HG02759 (cell line): ENCODE measurements around the gene TRPV4.

Source experiments
- ATAC-seq: cut with Tn5 transposase; IDR thresholded peaks from one replicate; pipeline ENCODE4 v1.9.1; 2021; ENCODE audit warnings: mild to moderate bottlenecking, moderate library complexity; ENCODE audit not compliant: unreplicated experiment

TRPV4 gene

DNA sequence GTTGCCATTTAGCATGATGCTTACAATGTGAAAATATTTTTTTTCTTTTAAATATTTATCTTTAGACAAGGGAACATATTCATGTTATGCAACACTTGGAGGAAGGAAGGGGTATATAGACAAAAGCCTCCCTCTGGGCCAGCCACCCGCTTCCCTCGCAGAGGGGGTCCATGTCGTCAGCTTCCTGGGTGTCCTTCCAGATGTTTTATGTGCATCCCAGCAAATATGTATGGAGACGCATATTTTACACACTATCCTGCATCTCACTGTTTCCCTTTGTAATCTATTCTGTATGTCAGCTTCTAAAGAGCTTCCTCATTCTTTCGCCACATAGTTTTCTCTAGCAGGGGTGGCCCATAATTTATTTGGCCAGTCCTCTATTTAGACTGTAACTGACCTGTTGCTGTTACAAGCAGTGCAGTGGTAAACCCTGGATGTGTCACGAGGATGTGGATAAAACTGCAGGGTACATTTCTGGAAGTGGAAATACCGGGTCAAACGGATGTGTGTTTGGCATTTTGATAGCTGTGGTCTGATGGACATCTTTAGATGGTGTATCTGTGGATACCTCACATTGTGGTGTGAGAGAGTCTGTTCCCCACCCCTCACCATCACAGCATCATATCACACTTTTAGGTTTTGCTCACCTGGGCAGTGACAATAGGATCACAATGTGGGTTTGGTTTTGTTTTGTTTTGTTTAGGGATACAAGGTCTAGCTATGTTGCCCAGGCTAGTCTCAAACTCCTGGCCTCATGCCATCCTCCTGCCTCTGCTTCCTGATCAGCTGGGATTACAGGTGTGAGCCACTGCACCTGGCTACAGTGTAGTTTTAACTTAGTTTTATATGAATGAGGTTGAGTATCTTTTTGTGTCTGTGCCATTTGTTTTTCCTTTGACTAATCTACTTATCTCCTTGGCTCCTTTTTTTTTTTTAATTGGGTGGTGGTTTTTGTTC lies 87.9 kb downstream of the TRPV4 start:
- no peak for ATAC-seq

DNA sequence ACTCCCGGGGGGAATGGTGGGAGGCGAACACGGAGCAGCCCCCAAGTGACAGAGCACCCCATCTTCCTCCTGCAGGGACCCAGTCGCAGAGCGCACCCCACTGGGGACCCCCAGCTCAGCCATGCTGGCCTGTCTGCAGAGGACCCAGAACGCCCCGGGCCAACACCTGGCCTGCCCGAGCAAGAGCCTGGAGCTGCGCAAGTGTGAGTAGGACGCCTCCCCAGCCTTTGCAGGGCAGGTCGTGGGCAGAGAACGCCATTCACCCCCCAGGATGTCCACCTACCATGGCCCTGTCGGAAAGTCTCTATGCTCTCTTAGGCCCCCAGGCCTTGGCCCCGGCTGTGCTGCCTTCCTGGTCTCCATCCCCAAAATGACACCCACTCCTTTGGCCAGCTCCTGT lies 89.2 kb downstream of the TRPV4 start:
- ATAC-seq, result no peak

DNA sequence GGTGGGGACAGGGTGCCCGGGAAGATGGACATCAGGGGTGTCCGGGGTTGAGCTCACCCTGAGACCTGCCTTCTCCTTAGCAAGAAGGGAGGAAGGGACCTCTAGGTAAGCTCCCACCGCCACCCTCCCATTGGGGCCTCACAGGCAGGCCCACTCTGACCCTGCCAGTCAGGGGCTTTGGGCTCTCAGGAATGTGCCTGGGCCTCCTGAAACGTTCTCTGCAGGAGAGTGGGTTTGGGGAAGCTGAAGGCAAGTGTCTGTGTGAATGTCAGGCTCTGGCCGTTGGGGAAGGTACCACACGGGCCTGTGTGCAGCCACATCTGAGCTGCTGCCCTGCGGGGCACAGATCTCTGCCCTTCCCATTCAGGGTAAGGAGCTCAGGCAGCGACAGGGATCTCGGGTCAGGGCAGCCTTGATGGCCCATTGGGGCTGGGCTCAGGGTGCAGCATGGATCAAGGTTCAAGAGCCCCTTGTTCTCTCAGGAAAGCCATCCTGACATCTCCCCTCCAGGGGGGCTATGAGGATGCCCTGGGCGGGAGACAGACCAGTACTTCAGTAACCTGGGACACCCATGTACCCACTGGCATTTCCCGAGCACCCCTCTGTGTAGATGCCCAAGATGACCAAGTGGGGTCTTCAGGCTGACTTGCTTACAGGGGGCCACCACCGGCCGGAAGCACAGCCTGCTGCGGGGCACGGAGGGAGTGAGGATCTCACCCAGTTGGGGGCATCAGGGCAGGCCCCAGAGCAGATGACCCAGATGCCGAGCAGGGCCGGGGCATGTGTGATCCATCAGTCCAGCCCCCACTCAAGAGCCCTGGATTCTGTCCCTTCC lies 89.9 kb downstream of the TRPV4 start:
- no peak for ATAC-seq

DNA sequence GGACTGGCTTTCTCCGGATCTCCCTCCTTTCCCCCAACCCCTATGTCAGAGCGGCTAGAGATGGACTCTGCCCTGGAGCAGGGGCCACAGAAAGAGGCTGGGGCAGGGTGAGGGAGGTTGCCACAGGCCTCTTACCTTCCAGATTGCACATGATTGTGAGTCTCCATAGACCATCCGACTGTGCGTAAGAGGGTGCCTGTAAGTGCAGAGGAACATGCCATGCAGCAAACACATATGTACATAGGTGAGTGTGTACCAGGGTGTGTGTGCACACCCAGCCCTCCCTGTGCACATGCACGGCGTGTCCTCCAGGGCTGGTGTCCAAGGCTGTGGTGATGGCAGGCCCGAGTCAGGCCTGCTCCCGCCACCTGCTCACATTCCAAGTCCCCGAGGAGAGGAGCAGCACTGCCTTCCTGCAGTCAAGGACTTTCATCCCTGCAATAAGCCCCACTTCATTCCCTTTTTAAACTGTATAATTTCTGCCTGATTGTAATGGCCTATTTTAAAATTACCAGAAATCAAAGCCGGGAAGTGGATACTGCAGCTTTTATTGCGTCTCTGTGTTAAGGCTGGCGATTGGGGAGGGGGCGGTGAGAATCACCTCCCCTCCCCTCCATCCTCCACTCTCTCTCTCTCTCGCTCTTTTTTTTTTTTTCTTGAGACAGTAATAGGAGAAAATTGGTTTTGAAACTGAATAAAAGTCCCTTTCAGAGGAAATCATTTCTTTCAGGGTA lies 91.1 kb downstream of the TRPV4 start:
- ATAC-seq, result no peak

DNA sequence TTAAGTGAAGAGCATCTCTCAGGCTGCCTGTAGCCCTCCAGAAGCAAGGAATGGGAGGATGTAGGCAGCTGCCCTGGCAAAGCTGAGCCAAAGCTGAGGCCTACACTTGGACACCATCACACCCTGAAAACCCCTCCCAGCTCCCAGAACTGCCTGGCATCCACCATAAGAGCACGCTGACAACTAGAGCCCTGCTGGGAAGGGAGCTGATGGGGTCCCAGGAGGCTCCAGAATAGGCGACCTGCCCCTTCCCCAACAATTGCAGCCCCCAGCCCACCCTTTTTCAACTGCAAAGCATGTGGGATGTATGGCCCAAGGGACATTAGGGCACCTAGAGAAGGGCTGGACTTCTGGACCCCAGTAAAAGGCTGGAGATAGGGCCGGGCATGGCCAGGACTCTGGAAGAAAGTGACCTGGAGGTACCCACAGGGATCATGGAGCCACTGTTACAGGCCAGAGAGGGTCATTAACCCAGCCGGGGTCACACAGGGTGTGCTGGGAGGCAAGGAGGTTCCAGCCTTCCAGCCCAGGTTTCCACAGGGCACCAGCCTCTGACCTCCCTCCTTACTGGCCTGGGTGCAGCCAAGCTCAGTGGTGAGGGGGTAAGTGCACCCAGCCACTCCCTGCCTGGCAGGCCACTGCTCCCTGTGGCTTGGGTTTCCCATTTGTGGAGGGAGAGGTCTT lies 91.8 kb downstream of the TRPV4 start:
- no peak for ATAC-seq

DNA sequence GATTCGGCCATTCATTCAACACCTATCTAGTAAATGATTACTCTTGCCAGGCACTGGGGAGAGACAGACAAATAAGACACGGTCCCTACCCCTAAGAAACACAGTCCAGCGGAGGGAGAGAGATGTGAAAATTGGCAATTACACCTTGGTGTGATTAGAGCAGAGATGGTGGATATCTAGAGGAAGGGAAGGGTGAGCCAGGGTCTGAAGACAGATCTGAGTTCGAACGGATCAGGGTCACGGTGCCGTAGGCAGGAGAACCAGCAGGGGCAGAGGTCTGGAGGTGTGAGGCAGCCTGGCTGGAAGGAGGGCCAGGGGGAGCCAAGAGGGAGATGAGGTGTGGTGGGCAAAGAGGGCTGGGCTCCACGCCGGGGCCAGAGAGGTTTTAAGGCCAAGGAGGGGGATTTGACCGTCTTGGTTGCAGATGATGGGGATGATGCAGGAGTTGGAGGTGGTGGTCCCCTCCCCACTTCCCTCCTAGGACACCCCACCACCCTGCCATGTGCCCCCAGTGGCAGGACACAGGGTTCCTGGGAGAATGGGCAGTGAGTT lies 92.4 kb downstream of the TRPV4 start:
- no peak for ATAC-seq

DNA sequence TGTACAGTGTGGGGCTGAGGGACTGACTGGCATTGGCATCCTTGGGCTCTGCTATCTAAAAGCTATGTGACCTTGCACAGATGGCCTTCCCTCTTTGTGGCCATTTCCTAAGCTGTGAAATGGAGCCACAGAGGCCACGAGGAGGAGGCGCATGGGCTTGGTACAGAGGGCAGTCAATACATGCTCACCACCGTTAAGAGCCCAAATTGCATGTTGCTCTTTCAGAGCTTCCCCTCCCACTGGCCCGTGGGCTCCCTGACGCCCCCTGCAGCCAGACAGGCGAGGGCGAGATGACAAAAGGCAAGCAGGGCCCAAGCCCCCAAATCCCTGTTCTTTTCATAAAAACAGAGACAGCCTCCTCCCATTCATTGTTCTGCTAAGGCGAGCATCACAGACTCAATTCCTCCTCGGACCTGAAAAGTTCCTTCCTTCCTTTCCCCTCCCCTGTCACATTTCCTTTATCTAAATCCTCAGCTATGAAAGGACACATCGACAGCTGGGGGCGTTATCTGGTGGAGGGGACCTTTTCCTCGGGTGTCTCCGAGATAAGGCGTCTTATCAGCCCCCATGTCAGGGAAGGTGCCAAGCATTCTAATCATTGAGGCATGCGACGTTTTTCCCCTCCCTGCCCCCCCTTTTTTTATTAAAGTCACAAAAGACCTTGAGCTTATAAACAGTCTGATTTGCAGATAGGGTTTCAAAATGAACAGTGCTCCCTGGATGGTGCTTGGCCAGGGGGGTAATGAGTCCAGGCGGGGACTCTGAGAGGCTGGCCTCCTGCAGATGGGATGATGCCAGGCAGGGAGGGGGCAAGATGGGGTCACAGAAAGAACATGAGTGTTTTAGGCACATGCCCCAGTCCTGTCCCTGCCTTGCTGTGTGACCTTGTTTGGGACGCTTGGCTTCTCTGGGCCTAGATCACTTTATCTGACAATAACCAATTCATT lies 93.2 kb downstream of the TRPV4 start:
- ATAC-seq, result no peak

DNA sequence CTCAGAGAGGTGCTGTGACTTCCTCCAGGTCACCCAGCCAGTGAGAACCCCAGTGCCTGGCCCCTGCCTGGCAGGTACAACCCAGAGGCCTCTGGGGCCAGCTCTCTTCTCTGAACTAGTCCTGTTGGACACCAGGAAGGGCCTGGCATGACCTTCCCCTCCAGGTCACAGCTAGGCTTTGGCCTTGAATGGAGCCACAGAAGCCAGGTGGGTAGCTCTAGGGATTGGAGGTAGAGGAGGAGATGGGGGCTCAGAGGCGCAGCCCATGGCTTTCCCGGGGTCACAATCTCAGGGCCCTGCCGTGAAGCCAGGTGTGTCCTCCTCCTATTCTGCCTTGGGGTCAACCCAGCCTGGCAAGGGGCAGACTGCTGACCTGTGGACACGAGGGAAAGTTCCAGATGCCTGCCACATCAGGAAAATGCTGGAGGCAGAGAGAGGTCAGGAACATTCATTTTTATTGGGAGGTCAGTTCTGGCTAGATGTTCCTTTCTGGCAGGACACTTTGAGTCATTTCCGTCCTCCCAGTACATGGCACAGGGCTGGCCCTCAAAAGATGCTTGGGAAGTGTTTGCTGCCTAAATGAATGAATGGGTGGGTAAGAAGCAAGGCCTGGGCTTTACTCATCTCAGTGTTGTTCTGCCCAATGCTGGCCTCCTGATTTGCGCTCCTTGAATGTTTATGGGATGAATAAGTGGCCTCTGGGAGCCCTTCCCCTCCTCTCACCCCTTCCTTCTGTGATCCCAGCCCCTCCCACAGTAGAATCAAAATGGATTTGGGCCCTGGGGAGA lies 94.1 kb downstream of the TRPV4 start:
- ATAC-seq, result no peak

DNA sequence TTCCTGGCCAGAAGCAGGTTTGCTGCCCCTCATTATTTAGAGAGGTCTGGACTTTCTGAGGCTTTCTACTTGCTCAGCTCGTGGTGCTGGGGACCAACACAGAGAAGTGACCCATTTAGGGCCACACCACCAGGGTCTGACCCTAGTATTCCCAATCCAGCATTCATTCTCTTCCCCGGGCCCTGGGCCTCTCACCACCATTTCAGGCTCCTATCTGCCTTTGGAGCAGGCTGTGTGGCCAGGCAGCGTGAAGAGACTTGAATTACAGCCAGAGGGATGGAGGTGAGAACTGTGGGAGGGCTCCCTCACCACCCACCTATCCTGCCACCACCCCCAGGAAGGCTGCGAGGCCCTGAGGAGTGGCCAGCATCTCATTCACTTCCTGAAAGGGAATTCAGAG lies 95.0 kb downstream of the TRPV4 start:
- no peak for ATAC-seq

DNA sequence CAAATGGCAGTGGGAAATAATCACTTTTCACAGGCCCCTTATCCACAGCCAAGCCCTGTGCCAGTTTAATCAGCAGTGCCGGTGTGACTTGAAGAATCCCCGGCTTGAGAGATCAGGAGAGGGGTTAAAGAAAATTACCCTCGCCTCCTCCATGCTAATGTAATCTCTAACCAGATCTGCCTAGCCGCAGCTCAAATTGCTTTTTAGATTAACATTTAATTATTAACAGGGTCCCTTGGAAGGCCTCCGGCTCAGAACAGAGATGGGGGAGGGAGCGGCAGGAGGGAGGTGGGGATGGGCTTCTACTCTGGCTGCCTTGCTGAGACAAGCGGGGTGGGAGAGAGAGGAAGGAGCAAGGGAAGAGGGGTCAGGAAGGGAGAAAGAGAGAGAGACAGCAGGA lies 95.6 kb downstream of the TRPV4 start:
- ATAC-seq, result no peak

DNA sequence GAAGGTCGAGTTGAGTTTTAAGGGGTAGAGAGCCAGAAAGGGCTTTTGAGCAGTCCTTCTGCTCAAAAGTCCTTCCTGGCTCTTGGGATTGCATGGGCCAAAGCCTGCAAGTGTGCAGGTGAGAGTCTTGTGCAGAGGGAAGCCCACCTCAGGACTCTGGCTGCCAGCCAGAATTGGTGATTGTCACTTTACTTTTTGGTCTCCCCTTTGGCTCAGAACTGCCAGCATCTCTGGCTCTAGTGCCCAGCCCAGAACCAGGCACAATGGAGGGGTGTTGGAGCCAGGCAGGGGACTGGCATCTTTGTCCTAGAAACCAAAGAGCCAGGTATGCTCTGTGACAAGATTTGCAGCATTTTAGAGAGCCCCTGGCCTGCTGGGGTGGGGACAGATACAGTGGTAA lies 96.1 kb downstream of the TRPV4 start:
- no peak for ATAC-seq

DNA sequence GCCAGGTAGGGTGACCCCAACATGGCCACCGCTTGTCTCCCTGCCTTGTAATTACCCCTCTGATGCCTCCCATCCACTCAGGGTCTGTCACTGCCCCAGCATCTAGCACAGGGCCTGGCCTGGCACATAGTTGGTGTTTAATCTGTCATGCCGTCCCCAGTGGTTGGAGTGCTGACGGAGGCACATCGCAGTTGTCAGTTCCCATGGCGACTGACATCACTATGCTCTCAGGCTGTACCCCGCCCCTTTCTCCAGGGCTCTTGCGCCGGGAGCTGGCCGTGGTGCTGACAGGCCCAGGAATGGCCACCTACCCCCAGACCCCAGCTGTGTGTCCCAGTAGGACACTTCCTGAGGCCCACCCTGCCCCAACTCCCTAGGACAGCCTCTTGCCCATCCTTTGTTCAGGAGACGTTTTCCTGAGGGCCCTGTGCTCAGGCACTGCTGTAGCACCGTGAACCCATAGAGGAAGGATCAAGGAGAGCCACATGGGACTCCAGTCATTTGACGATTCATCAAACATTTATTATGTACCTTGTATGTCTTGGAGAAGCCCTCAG lies 96.6 kb downstream of the TRPV4 start:
- no peak for ATAC-seq

DNA sequence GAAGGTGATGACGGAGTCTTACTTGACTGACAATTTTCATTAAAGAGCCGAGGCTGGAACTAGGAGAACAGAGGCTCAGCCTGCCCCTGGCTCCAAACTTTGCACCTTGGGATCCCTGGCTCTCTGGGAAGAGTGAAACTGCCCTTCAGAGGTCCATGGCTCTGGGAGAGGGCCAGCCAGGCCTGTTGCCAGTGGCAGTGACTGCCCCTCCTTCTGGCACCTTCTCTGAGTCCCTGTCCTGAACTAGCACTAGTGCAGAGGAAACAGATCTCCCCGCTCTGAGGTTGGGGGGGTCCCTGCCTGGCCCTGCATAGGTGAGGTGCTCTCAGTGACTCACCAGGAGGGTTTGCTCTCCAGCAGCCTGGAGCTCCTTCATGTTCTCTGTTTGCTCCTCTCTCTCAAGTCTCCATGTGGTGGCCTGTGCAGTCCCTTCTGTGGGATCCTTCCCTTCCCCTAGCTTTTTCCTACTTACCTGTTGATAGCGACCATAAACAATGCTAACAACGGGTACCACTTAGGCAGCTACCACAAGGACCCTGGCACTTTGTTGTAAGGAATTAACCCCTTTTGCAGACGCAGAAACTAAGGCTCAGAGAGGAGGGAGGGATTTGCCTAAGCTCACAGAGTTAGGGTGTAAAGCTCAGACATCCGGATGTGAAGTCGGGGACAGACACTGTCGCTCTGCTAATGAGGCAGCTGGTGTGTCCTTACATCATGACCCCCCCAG lies 97.2 kb downstream of the TRPV4 start:
- no peak for ATAC-seq

DNA sequence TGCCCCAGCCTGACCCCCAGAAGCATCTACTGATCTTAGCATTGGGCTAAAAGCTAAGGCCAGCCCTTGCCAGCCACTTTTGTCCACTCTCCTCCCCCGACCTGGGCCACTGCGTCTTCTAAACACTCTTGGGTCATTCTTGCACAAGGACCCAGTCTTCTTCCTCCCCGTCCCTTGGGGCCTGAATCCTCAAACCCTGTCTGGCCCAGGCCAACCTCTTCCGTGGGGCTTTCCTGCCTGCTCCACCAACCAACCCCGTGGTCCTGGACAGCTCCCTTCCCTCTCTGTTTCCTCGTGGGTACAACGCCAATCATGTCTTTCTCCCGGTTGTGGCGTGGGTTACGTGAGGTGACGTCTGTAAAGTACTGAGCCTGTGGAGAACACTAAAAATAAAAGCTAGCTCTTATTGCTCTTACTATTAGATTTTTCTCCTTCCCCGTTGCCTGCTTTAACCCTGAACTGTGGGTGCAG lies 98.1 kb downstream of the TRPV4 start:
- ATAC-seq, result no peak

DNA sequence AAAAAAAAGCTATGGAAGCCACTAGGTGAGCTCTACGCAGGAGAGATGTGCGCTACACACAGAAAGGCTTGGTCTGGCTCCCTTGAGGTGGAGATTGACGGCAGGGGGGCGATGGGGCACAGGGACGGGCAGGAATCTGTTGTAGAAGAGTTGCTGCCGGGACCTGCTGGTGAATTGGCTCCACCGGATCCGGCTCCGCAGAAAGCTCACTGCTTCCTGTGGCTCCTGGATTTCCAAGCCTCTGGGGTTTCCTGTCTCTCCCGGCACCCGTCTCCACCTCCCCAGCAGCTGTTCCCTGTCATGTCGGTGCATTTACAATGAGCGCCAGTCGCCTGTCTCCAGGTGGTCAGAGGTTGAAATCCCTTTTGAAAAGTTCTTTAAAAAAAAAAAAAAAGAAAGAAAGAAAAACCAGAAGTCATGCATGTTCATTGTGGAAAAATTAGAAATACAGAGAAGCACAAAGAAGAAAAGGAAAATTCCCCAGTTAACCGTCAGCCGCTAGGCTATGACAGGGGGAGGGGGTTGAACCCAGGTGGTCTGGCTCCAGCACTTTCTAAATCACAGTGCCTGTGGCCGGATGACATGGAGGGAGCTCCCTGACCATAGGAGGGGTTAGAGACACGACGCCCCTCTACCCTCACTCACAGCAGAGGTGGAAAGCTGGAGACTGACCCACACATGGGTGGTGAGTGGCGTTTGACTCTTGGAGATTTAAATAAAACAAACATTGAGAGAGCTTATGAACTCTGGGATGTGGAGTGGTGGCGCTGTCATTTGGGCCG lies 98.8 kb downstream of the TRPV4 start:
- no peak for ATAC-seq
